Panc1 (cell line): ENCODE results near the gene TNFRSF11A. TPM values are rescaled to one million over a fixed set of nuclear protein-coding genes. Genes with fewer than 3 reads are reported as not detected.

ENCODE experiments used
- ATAC-seq: fragments of 200-7000 bp; cut with Tn5 transposase; 2 replicates; pipeline ENCODE4 v1.9.1; 2020; ENCODE audit warnings: mild to moderate bottlenecking, moderate library complexity
- BruUV-seq: library from RNA; stranded (reverse); fragments of 400-500 nt; replicated peaks from 2 replicates; lab custom pipeline; 2021; lab: Mats Ljungman, UMichigan
- CTCF ChIA-PET: fragments of 300-600 bp; sonication (Branson Sonifier 250); formaldehyde crosslinking; loops from one replicate; lab custom pipeline; 2022; ENCODE audit warnings: antibody characterized with exemption; lab: Charles Lee
- POLR2A ChIA-PET: fragments of 300-600 bp; sonication (Branson Sonifier 250); formaldehyde crosslinking; loops from one replicate; lab custom pipeline; 2022; ENCODE audit warnings: antibody characterized with exemption; lab: Charles Lee
- DNase-seq: peaks from one replicate; pipeline ENCODE4 v3.0.0-alpha.2; 2010; ENCODE audit warnings: low read depth, low spot score
- H3K27ac ChIP-seq: 2 replicates; pipeline ENCODE4 v1.5.1; 2011; ENCODE audit warnings: mild to moderate bottlenecking, low read length, inconsistent platforms
- H3K27me3 ChIP-seq: fragments of 200-500 bp; sonication (Bioruptor generic); 2 replicates; pipeline ENCODE4 v1.6.0; 2014; ENCODE audit warnings: low read length, inconsistent platforms; ENCODE audit not compliant: control insufficient read depth, insufficient read depth
- H3K36me3 ChIP-seq: fragments of 200-500 bp; sonication (Bioruptor generic); 2 replicates; pipeline ENCODE4 v1.5.1; 2014; ENCODE audit warnings: inconsistent platforms, mild to moderate bottlenecking, low read length, moderate library complexity; ENCODE audit not compliant: control insufficient read depth, insufficient read depth
- H3K4me1 ChIP-seq: 2 replicates; pipeline ENCODE4 v1.5.1; 2011; ENCODE audit warnings: inconsistent platforms, mild to moderate bottlenecking, low read length, moderate library complexity; ENCODE audit not compliant: control insufficient read depth, insufficient read depth
- H3K4me3 ChIP-seq, 2 experiments: 2 replicates each; pipeline ENCODE4 v1.5.1; 2011 to 2012; ENCODE audit warnings: low read depth in 2 of 2, low read length in 2 of 2, mild to moderate bottlenecking in 2 of 2, inconsistent platforms in 1 of 2, moderate library complexity in 1 of 2
- H3K9me3 ChIP-seq: fragments of 200-500 bp; sonication (Bioruptor generic); 2 replicates; pipeline ENCODE4 v1.5.1; 2014; ENCODE audit warnings: low read depth, mild to moderate bottlenecking, inconsistent platforms, low read length, moderate library complexity; ENCODE audit not compliant: control insufficient read depth, insufficient read depth
- CTCF ChIP-seq: fragments of 450-650 bp; IDR thresholded peaks from 2 replicates; pipeline ENCODE4 v1.5.1; 2017; ENCODE audit warnings: mild to moderate bottlenecking
- POLR2AphosphoS5 ChIP-seq: IDR thresholded peaks from 2 replicates; pipeline ENCODE4 v1.6.1; 2012; ENCODE audit warnings: mild to moderate bottlenecking, low read depth, low read length, moderate library complexity
- REST ChIP-seq, 2 experiments: IDR thresholded peaks; 2 replicates each; pipeline ENCODE4 v1.6.1; 2011 to 2012; ENCODE audit warnings: low read depth in 2 of 2, control low read depth in 1 of 2, low read length in 1 of 2, mild to moderate bottlenecking in 1 of 2, moderate library complexity in 1 of 2; ENCODE audit not compliant: insufficient read depth in 1 of 2
- SIN3A ChIP-seq: IDR thresholded peaks from 2 replicates; pipeline ENCODE4 v1.6.1; 2012; ENCODE audit warnings: low read depth, mild to moderate bottlenecking, low read length, moderate library complexity, borderline replicate concordance; ENCODE audit not compliant: insufficient read depth
- TCF7L2 ChIP-seq: IDR thresholded peaks from 2 replicates; pipeline ENCODE4 v1.6.1; 2011; ENCODE audit warnings: mild to moderate bottlenecking, low read depth, low read length, inconsistent platforms
- in situ Hi-C: cut with HindIII; loops from 2 replicates; pipeline ENCODE4 v1.10.0; 2016; ENCODE audit warnings: low sequenced_read_pairs, low pct_unique_long_range_greater_than_20kb
- intact Hi-C: fragments of 100-400 bp; cut with micrococcal nuclease; formaldehyde crosslinking; loops from one replicate; pipeline ENCODE4 v1.10.0; 2022; ENCODE audit not compliant: unreplicated experiment
- total RNA-seq: library from RNA; stranded (reverse); gene quantifications from one replicate; pipeline ENCODE4 v1.2.1, GENCODE V29; 2021; ENCODE audit not compliant: unreplicated experiment

The TNFRSF11A gene
- total RNA-seq, 1 experiment from 2014 or later = 14.1 TPM

GRCh38 chr18:62438402-62438801 is 113.3 kb downstream of the TNFRSF11A start:
- intact Hi-C loops = no loop called here
- CTCF ChIA-PET = no interaction called here
- no TSS peak for BruUV-seq
- in situ Hi-C loops = no loop called here
- DNase-seq = no peak
- POLR2A ChIA-PET = no interaction called here
- H3K4me3 ChIP-seq = no peak overlapping the region
- H3K27me3 ChIP-seq = no peaks in the 10 kb centered on the region
- no peak for ATAC-seq
- H3K9me3 ChIP-seq = no peaks in the 10 kb centered on the region
- no peaks in the 10 kb centered on the region for H3K36me3 ChIP-seq
- no peak overlapping the region for H3K27ac ChIP-seq
- H3K4me1 ChIP-seq = peaks cover 15% of the 10 kb centered on the region
- TF ChIP-seq SIN3A = no peak
- no peak for TF ChIP-seq POLR2AphosphoS5
- TF ChIP-seq TCF7L2 = no peak
- no peak for TF ChIP-seq REST (IDR thresholded peaks at IDR 0.05; ENCODE audit: insufficient read depth in 1 of 2, low read depth in 2 of 2, low read length in 1 of 2)
- no peak for TF ChIP-seq CTCF

GRCh38 chr18:62438866-62439265 is 113.8 kb downstream of the TNFRSF11A start:
- peaks cover 15% of the 10 kb centered on the region for H3K4me1 ChIP-seq
- H3K36me3 ChIP-seq = no peaks in the 10 kb centered on the region
- no peaks in the 10 kb centered on the region for H3K9me3 ChIP-seq
- in situ Hi-C loops (no loop called here), intact Hi-C loops (no loop called here)
- TF ChIP-seq REST (IDR thresholded peaks at IDR 0.05; ENCODE audit: insufficient read depth in 1 of 2, low read depth in 2 of 2, low read length in 1 of 2) (no peak), SIN3A (no peak), TCF7L2 (no peak), CTCF (no peak), POLR2AphosphoS5 (no peak)
- POLR2A ChIA-PET = no interaction called here
- BruUV-seq = no TSS peak
- ATAC-seq = no peak
- no peak overlapping the region for H3K4me3 ChIP-seq
- CTCF ChIA-PET = no interaction called here
- H3K27ac ChIP-seq = no peak overlapping the region
- no peak for DNase-seq
- no peaks in the 10 kb centered on the region for H3K27me3 ChIP-seq

Other genes starting within 250 kb of the TNFRSF11A start
- gene PIGN, start 138.3 kb upstream of the TNFRSF11A start, total RNA-seq = 21.4 TPM
- 19.5 TPM for gene RELCH, start 138.1 kb upstream of the TNFRSF11A start, total RNA-seq
- 18.2 TPM for gene ZCCHC2, start 197.7 kb downstream of the TNFRSF11A start, total RNA-seq